HG03565 (cell line): ENCODE data around the gene DHX36.
A peak's percentile ranks its signal among the peaks of the same experiment; 100 is the strongest.

Experiments
- ATAC-seq: cut with Tn5 transposase; IDR thresholded peaks from one replicate; pipeline ENCODE4 v1.9.1; 2021; ENCODE audit warnings: mild to moderate bottlenecking, moderate library complexity; ENCODE audit not compliant: unreplicated experiment

Gene DHX36

DNA sequence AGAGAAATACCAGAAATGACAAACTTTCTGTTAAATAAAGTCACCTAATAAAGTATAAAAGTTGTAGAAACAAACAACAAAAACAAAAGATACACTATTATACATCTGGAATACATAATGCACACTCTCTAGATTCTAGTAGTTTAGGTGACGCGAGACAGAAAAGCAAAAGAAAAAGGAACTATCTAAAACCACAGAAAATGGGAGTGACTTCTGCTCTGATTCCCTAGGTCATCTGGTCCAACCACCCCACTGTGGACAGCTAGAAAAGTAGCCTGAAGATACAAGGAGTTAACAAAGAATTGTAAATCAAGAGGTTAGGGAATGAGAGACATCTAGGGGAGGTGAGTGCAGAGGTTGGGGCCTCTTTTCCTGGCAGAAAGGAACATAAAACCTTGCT is 39.1 kb downstream of the DHX36 start:
- ATAC-seq = no peak

DNA sequence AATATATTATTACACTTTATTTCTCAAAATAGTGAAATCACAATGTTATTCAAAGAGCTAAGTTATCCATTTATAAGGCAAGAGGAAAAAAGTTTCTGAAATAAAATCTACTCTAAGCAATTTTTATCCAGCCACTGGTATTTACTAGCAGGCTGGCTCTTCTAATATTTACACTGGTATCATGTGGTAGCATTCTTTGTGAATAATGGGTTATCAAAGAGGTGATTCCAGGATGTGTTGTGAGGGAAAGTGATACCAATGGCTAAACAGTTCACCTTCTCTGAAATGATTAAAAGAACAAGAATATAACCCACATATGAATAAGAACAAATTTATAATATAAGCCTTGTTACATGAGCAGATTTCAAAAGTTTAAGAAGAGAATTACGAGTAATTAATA is 44.1 kb downstream of the DHX36 start:
- no peak for ATAC-seq

DNA sequence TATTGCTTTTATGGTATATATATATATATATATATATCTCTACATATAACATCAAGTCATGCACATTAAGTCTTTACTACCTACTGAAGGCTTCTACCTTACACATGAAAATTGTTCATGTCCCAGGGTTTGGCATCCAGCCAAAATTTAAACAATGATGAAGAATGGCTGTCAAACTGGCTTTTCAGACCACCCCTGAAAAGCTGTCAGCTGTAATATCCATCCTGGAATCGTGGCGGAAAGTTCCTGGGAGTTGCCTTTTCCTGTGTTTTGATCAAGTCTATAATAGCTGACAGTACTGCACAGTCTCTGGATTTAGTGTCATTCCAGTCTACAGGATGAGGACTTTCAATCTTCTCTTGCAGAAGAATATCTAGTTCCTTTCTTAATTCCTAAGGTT is 48.3 kb downstream of the DHX36 start:
- ATAC-seq = no peak

DNA sequence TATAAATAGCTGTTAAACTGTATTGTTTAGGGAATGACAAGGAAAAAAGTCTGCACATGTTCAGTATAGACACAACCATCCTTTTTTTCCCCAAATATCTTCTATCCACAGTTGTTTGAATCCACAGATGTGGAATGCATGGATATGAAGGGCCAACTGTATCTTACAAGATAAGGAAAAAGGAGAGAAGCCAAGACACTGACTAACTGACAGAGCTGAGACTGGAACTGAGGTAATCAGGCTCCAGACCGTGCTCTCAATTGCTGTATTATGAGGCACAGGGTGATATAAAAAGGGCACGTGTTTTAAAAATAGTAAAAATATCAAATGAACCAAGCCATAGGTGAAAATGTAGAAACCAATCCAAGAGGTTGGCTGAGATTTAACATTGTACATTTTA is 49.0 kb downstream of the DHX36 start:
- no peak for ATAC-seq

DNA sequence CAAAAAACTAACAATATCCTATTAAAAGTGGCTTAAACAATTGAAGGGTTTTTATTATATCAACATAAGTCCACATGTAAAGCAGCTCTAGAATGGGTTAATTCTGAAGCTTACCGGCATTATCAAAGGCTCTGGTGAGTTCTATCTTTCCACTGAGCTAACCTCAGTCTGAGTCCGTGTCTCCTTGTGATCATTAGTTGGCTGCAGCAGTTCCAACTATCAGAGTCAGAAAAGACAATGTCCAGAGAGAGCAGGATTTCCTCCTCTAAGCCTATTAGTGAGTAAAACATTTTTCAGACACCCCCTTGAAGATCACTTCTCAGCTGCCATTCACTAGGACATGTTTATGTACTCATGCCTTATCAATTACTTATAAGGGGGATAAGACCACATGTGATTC is 49.9 kb downstream of the DHX36 start:
- ATAC-seq = no peak

DNA sequence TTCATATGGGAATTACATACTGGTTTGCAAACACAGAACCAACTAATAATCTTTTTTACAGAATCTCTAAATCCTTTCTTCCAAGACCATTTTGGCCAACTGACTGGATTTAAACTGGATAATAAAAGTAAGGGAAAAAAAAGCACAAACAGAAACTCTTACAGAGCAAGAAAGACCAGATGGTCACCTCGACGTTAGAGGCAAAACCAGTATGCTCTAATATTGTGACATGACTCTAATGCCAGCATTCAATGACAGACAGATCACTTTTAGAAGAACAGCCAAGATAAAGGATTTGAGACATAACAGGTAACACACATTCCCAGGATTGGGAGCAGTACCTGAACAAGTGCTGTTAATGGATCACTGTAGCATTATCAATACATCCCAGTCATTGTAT is 50.9 kb downstream of the DHX36 start:
- no peak for ATAC-seq

DNA sequence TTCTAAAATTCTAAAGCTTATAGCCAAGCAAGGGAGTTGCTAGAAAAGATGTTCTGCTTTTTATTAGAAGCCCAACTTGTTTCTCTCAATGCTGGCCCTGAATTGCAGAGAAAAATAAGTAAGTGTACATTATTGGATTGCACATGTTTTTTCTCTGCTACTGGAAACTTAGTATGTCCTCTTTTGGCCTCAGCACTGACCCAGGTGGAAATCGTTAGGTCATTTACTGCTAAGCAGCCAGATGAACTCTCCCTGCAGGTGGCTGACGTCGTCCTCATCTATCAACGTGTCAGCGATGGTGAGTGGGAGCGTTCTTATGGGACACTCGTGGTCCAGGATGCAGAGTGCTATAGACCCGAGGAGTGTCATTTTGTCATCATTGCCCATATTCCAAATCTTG is 69.8 kb downstream of the DHX36 start:
- no peak for ATAC-seq

DNA sequence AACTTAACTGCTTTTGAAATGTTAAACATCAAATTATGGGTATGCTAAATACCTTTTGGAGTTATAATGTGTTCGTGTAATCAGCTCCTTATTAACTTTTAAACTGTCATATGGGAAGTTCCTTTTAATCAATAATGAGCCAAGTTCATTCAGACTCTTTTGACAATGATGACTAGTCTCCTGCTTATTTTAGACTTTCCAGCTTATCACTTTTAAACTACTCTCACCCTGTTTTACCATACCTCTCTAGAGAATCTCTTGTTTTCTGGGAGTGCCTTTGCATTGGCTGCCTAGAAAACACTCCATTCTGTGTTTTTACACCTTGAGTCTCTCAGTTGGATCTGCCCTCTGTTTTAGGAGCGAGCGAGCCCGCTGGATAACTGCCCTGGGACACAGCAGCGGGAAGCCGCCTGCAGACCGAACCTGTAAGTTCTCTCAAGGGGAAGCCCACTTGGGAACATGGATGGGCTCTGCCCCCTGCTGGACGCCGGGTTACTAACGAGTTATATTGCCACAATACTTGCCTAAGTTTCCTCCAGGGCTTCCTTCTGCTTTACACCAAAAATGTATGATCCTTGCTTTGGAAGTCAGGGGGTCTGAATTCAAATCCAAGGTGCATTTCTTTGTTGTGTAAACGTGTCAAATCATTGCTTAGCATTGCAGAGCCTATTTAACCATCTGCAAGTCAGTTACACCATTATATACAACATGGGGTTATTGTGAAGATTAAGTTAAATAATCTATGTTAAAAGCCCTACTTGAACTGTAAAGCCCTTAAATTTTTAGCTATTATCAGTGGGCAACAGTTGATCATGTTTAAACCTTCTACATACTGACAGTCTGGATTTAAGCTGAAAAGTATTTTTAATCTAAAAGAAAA is 71.3 kb downstream of the DHX36 start:
- ATAC-seq = peak; percentile 95

DNA sequence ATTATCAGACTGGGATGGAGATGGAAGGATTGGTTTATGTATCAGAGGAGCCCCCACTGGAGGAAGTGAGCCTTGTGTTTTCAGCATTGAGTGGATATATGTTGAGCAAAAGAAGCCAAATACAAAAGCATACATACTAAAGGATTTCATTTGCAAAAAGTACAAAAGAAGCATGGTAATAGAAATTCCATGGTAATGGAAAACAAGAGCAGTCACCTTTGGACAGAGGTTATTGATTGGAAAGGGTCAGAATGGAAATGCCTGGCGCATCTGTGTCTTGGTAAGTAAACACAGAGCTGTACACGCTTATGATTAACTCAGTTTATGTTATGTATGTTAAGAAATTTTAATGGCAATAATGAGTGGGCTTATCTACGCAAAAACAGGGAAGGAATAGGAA is 72.7 kb downstream of the DHX36 start:
- no peak for ATAC-seq

DNA sequence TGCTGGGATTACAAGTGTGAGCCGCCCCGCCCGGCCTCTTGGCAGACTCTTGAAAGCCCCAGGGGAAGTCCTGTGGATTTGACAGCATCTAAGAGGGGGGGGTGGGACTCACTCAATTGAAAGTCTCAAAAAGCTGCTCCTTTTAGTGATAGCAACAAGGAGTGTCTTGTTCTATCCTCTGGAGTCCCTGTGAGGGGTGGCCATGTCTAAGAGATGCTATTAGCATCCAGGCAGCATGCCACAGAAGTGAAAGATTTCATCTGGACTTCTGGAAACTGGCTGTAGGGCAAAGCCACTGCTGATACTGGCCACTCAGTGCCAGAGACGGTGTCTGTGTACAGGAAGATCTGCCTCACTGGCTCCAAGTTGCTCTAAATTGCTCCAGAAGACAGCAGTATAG is 74.0 kb downstream of the DHX36 start:
- ATAC-seq = no peak

DNA sequence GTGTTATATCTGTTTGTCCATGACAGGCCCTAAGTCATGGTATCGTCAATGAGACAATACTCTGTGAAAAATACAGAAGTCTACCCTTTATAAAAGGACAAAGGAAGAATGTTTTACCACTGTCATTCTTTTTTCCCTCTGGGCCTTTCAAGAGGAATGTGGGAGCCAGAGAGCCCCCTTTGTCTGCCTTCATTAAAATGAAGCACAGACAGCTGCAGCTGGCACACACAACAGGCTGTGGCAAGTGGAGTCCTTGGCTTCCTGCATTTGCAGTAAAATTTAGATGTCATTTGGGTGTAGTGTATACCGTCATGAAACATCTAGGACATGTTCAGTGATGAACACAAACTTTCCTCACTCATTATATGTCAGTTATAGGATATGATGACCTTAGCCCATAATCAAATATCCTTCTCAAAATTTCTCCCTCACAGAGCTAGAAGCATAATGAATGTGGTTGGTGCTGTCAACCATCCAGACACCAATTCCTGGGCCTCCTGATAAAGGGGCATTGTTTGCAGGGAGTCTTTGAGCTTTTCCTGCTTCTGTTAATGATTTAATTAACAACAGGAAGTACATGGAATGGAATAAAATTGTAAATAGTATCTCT is 76.4 kb downstream of the DHX36 start:
- no peak for ATAC-seq

DNA sequence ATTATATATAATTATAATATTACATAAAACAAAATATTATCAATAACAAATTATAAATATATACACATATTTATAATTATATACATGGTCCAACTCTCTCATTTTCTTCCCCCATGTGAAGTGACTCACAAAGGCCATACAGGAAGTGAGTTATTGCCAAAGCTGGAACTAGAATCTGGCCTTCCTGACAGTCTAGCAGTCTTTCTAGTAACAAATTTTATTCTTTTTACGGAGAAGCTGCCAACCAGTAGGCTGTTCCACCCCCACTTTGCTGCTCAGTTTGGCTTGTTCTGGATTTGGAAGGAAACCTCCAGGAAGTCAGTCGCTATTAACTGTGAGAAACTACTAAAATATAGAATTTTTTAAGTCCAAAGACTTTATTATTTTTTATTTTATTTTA is 79.6 kb downstream of the DHX36 start:
- no peak for ATAC-seq

DNA sequence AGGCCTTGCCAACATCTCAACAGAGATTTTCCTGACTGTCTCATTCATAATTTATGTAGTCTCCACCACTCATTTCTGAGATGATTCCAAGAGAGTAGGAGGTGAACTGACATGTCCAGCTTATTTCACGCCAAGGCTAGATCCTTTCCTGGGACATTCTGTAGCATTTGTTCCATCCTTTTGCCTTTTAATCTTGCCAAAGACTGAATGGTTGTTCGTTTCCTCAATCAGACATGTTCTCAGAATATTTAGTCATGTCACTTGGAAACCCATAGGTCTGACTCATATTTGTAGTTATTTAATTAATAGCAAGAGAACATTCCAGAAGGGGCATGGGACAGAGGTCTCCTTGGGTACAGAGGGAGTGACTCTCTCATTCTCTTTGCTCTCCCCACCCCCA is 80.9 kb downstream of the DHX36 start:
- no peak for ATAC-seq

DNA sequence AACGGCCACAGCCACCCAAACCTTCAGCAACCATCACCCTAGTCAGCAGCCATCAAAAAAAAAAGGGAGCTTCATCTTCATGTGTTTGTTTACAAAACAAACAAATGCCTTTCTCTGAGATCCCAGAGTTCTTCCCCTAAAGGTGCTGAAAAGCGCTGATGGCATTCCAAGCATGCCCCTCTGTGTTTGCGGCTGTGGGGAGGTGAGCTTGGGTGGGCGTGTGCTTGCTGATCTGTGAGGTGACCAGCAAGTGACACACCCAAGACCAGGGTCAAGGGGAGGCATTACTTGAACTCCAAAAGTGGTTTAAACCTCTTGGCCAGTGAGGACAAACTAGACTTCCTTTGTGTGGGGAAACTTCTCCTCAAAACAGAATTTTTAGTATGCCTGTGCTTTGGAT is 81.5 kb downstream of the DHX36 start:
- ATAC-seq = no peak

DNA sequence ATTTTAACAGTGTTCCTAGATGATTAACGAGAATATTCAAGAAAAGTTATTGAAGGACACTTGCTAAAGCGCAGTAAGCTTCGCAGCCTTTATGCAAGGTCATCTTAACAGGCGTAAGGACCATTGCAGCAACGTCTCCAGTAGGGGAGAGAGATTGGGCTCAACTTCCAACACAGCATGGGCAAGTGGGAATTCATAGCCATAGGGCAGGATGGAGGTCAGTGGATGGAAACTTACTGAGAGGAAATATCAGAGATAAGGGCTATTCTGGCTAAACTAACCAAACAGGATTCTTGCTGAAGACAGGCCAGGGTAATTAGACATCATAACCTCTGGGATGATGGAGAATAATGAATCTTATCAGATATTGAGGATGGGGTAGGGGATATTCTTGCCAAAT is 82.8 kb downstream of the DHX36 start:
- no peak for ATAC-seq

DNA sequence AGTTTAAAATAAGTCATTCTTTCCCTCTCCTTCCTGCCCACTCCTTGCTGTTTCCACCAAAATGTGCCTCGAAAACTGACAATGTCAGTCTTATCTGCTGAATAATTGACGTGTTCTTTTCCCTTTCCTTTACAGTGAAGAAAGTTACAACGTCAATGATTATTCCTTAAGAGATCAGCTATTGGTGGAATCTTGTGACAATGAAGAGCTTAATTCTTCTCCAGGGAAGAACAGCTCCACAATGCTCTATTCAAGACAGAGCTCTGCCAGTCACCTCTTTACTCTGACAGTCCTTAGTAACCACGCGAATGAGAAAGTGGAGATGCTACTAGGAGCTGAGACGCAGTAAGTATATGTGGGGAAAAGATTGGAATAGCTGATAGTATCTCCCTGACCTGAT is 84.1 kb downstream of the DHX36 start:
- ATAC-seq = no peak

DNA sequence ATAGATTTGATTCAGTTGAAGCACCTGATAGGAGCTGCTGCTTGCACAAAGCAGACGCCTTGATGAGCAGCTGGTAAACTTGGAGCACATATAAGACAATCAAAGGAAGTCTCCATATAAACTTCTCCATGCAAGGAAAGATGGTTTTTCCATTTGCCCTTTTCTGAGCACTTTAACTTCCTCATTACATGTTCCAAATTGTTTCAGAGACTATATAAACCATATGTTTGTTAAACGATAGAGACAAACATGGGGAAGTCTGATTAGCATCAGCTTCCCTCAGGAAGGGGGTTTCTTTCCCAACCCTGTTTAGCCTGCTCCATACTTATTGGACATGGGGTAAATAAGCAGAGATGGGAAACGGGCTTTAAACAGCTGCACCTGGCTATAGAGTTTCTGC is 88.0 kb downstream of the DHX36 start:
- no peak for ATAC-seq

DNA sequence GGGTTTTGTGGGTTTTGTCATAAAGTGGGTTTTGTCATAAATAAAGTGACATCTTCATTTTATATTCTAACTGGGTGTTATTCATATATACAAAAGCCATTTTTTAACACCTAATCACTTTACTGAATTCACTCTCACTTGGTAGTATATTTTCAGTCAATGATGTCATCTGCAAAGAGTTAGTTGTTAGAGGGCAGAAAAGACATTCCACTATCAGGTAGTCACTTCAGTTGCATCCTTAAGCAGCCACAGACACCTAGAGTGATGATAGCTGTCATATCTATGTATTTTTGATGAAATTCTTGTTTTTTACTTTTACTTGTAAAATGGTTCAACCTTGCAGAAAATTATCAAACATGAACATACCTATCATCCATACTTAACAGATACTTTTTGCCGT is 89.0 kb downstream of the DHX36 start:
- ATAC-seq = no peak

DNA sequence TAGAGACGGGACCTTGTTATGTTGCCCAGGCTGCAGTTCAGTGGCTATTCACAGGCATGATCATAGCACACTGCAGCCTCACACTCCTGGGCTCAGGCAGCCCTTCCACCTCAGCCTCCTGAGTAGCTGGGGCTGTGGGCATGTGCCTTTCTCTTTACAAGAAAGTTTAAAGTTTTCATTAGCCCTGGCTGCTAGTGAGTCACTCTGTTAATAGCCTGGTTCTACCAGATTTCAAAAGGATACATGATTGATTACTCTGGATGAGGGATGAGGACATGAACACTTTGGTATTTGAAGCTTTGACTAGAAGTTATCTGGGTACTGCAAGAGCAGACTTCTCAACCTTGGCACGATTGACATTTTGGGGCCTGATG is 95.1 kb downstream of the DHX36 start:
- no peak for ATAC-seq

DNA sequence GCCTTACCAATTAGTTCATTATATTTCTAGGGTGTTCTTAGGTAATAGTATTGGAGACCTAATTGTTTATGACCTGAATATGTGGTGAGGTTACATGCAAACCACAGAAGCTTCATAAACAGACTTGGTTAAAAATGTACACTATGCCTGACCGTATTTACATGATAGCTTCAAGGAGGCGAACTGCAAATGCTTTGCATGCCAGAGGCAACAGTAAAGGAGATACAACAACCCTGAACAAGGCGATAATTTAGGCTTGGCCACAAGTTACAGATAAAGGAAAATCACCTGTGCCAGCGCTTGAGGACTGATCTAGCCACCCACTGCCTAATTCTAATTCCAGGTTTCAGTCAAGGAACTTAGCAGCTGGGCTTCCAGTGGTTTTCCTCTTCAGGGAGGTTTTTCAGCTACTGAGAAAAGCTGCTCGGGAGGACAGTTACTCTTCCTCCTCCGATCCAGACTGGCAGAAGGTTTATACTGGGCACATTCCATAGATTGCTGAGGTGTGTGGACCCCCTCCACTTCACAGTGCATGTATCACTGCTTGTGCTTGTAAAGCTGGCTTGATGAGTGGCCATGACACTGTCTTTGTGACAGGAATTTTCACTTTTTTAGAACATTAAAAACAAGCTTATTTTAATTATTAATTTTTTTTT is 95.6 kb downstream of the DHX36 start:
- ATAC-seq = no peak

DNA sequence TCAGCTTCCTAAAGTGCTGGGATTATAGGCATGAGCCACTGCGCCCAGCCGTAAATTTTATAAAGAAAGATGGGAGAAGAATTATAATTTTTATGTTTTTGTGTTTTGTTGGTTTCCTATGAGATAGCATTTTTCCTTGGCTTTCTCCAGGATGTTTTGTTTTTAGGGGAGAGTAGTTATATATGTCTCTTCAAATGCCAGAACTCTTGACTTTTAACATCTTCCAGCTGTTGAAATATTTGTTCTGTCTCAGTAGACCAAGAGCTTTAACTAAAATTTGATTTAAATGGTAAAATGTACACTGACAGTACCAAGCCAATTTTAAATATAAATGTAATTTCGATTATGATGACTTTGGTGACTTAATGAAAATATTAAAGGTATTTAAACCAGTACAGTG is 96.8 kb downstream of the DHX36 start:
- no peak for ATAC-seq

DNA sequence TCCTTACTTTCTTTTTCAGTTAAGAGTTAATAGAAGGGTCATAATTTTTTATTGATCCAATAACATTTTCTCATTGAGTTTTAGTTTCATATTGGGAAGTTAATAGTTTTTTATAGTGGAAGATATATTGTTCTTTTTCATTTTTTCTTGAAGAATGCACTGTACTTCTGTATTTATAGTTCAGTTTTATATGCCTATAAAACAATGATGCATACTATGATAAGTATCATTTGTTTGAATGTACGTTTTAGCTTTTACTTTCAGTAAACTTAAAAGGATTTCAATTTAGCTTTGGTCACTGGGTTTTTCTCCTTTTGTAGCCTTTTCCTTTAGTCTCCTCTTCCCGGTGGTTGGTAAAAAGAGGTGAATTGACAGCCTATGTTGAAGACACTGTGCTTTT is 98.8 kb downstream of the DHX36 start:
- ATAC-seq = no peak
